Measurements from ENCODE around the gene ACAT1.
A peak's percentile ranks its signal among the peaks of the same experiment; 100 is the strongest.
"Not testable (repeated sequence)": the region's sequence is repeated elsewhere in the genome, so short reads cannot be mapped to it uniquely, and the experiment has no call there.

Gene ACAT1

GRCh38 chr11:108112057-108112456 is 9.3 kb upstream of the ACAT1 start:
- Histone ChIP-seq H3K4me1 (ENCODE audit: control insufficient read depth in 1 of 2, insufficient read depth in 2 of 2, low read length in 2 of 2) (no peaks in the 10 kb centered on the region), H4K91ac (ENCODE audit: low read depth, low read length) (no peak overlapping the region), H3K36me3 (ENCODE audit: control insufficient read depth in 1 of 2, insufficient read depth in 2 of 2, low read length in 2 of 2) (peaks cover 0 to 8% of the 10 kb centered on the region in 2 experiments), H2BK12ac (ENCODE audit: low read length) (no peak overlapping the region), H3K4ac (ENCODE audit: low read depth, low read length) (no peak overlapping the region), H2AFZ (ENCODE audit: insufficient read depth, low read length, poor library complexity) (no peak overlapping the region), H3K79me1 (ENCODE audit: low read length) (no peaks in the 10 kb centered on the region), H3K18ac (ENCODE audit: low read length) (no peak overlapping the region), H4K8ac (ENCODE audit: low read depth, low read length) (no peak overlapping the region), H3K9me3 (ENCODE audit: insufficient read depth, low read depth, low read length) (no peaks in the 10 kb centered on the region), H3K27ac (ENCODE audit: low read depth, low read length) (no peak overlapping the region), H3K27me3 (ENCODE audit: insufficient read depth, low read length) (no peaks in the 10 kb centered on the region), H3K23ac (ENCODE audit: low read length) (no peak overlapping the region), H3K79me2 (ENCODE audit: control insufficient read depth, insufficient read depth, low read length, poor library complexity) (no peaks in the 10 kb centered on the region), H3K4me3 (ENCODE audit: low read depth, low read length) (no peak overlapping the region), H4K12ac (ENCODE audit: low read depth, low read length) (no peak overlapping the region), H3K4me2 (ENCODE audit: low read length) (no peak overlapping the region), H2AK5ac (ENCODE audit: low read length) (no peak overlapping the region), H3K14ac (ENCODE audit: low read length) (no peak overlapping the region), H3K9ac (ENCODE audit: low read length) (no peak overlapping the region), H2BK120ac (ENCODE audit: insufficient read depth, low read length, poor library complexity) (no peak overlapping the region), H2BK5ac (ENCODE audit: low read depth, low read length, poor library complexity) (no peak overlapping the region)
- no CpG with 5 or more reads among the region's 2 CpGs for WGBS (ENCODE audit: extremely low coverage, insufficient coverage, insufficient read length)
- DNase-seq, result no peak

- no peaks in the 10 kb centered on the region for H3K27me3 ChIP-seq (ENCODE audit: insufficient read depth, low read length)
- H2AFZ ChIP-seq (ENCODE audit: insufficient read depth, low read length, poor library complexity), result no peak overlapping the region
- no peak overlapping the region for H3K23ac ChIP-seq (ENCODE audit: low read length)
- H3K36me3 ChIP-seq (ENCODE audit: control insufficient read depth in 1 of 2, insufficient read depth in 2 of 2, low read length in 2 of 2), result peaks cover 0 to 2% of the 10 kb centered on the region in 2 experiments
- H4K8ac ChIP-seq (ENCODE audit: low read depth, low read length), result no peak overlapping the region
- no peak overlapping the region for H3K4me3 ChIP-seq (ENCODE audit: low read depth, low read length)
- DNase-seq, result no peak
- no peak overlapping the region for H3K9ac ChIP-seq (ENCODE audit: low read length)
- no peak overlapping the region for H2BK120ac ChIP-seq (ENCODE audit: insufficient read depth, low read length, poor library complexity)
- H2BK5ac ChIP-seq (ENCODE audit: low read depth, low read length, poor library complexity), result no peak overlapping the region
- H4K91ac ChIP-seq (ENCODE audit: low read depth, low read length), result no peak overlapping the region
- H3K79me1 ChIP-seq (ENCODE audit: low read length), result no peaks in the 10 kb centered on the region
- H3K14ac ChIP-seq (ENCODE audit: low read length), result no peak overlapping the region
- no peak overlapping the region for H3K4ac ChIP-seq (ENCODE audit: low read depth, low read length)
- H3K27ac ChIP-seq (ENCODE audit: low read depth, low read length), result no peak overlapping the region
- H3K79me2 ChIP-seq (ENCODE audit: control insufficient read depth, insufficient read depth, low read length, poor library complexity), result no peaks in the 10 kb centered on the region
- no CpG with 5 or more reads among the region's 5 CpGs for WGBS (ENCODE audit: extremely low coverage, insufficient coverage, insufficient read length)
- no peak overlapping the region for H3K18ac ChIP-seq (ENCODE audit: low read length)
- no peaks in the 10 kb centered on the region for H3K4me1 ChIP-seq (ENCODE audit: control insufficient read depth in 1 of 2, insufficient read depth in 2 of 2, low read length in 2 of 2)
- no peak overlapping the region for H2BK12ac ChIP-seq (ENCODE audit: low read length)
- no peak overlapping the region for H2AK5ac ChIP-seq (ENCODE audit: low read length)
- no peak overlapping the region for H3K4me2 ChIP-seq (ENCODE audit: low read length)
- no peaks in the 10 kb centered on the region for H3K9me3 ChIP-seq (ENCODE audit: insufficient read depth, low read depth, low read length)
- H4K12ac ChIP-seq (ENCODE audit: low read depth, low read length), result no peak overlapping the region
Observed at GRCh38 chr11:108115500-108116140, 5.7 kb upstream of the ACAT1 start.

- no peak overlapping the region for H3K27ac ChIP-seq (ENCODE audit: low read depth, low read length)
Observed at GRCh38 chr11:108117746-108118371, 3.5 kb upstream of the ACAT1 start.

GRCh38 chr11:108120936-108121273 is 462 bp upstream of the ACAT1 start:
- not testable (repeated sequence) for H3K14ac ChIP-seq (ENCODE audit: low read length); H4K91ac ChIP-seq (ENCODE audit: low read depth, low read length); H2AFZ ChIP-seq (ENCODE audit: insufficient read depth, low read length, poor library complexity); H3K18ac ChIP-seq (ENCODE audit: low read length); H3K9ac ChIP-seq (ENCODE audit: low read length); H3K23ac ChIP-seq (ENCODE audit: low read length); H3K4me1 ChIP-seq (ENCODE audit: control insufficient read depth in 1 of 2, insufficient read depth in 2 of 2, low read length in 2 of 2); DNase-seq; H3K4ac ChIP-seq (ENCODE audit: low read depth, low read length); H2AK5ac ChIP-seq (ENCODE audit: low read length); H3K4me3 ChIP-seq (ENCODE audit: low read depth, low read length); H2BK5ac ChIP-seq (ENCODE audit: low read depth, low read length, poor library complexity); H3K27ac ChIP-seq (ENCODE audit: low read depth, low read length); H4K8ac ChIP-seq (ENCODE audit: low read depth, low read length); H3K27me3 ChIP-seq (ENCODE audit: insufficient read depth, low read length); H2BK120ac ChIP-seq (ENCODE audit: insufficient read depth, low read length, poor library complexity); H3K79me1 ChIP-seq (ENCODE audit: low read length); H3K79me2 ChIP-seq (ENCODE audit: control insufficient read depth, insufficient read depth, low read length, poor library complexity); H3K9me3 ChIP-seq (ENCODE audit: insufficient read depth, low read depth, low read length); H3K36me3 ChIP-seq (ENCODE audit: control insufficient read depth in 1 of 2, insufficient read depth in 2 of 2, low read length in 2 of 2); H2BK12ac ChIP-seq (ENCODE audit: low read length); H4K12ac ChIP-seq (ENCODE audit: low read depth, low read length)
- peak overlapping the region; percentile 96 for H3K4me2 ChIP-seq (ENCODE audit: low read length)
- WGBS (ENCODE audit: extremely low coverage, insufficient coverage, insufficient read length), result no CpG with 5 or more reads among the region's 7 CpGs

More at GRCh38 chr11:108117746-108118371, 3.5 kb upstream of the ACAT1 start:
- H3K79me2 ChIP-seq (ENCODE audit: control insufficient read depth, insufficient read depth, low read length, poor library complexity), result no peaks in the 10 kb centered on the region
- H2AFZ ChIP-seq (ENCODE audit: insufficient read depth, low read length, poor library complexity), result no peak overlapping the region
- no peak overlapping the region for H3K4me2 ChIP-seq (ENCODE audit: low read length)
- H3K18ac ChIP-seq (ENCODE audit: low read length), result no peak overlapping the region
- H3K23ac ChIP-seq (ENCODE audit: low read length), result no peak overlapping the region
- H4K8ac ChIP-seq (ENCODE audit: low read depth, low read length), result no peak overlapping the region
- H3K36me3 ChIP-seq (ENCODE audit: control insufficient read depth in 1 of 2, insufficient read depth in 2 of 2, low read length in 2 of 2), result peaks cover 0 to 2% of the 10 kb centered on the region in 2 experiments
- H3K27me3 ChIP-seq (ENCODE audit: insufficient read depth, low read length), result no peaks in the 10 kb centered on the region
- H3K4me1 ChIP-seq (ENCODE audit: control insufficient read depth in 1 of 2, insufficient read depth in 2 of 2, low read length in 2 of 2), result no peaks in the 10 kb centered on the region
- no peaks in the 10 kb centered on the region for H3K9me3 ChIP-seq (ENCODE audit: insufficient read depth, low read depth, low read length)
- H2BK12ac ChIP-seq (ENCODE audit: low read length), result no peak overlapping the region
- H2BK5ac ChIP-seq (ENCODE audit: low read depth, low read length, poor library complexity), result no peak overlapping the region
- no peak overlapping the region for H3K4me3 ChIP-seq (ENCODE audit: low read depth, low read length)
- no peak overlapping the region for H4K91ac ChIP-seq (ENCODE audit: low read depth, low read length)
- peaks cover 3% of the 10 kb centered on the region for H3K79me1 ChIP-seq (ENCODE audit: low read length)
- no peak overlapping the region for H2AK5ac ChIP-seq (ENCODE audit: low read length)
- no peak overlapping the region for H2BK120ac ChIP-seq (ENCODE audit: insufficient read depth, low read length, poor library complexity)
- H3K4ac ChIP-seq (ENCODE audit: low read depth, low read length), result no peak overlapping the region
- H4K12ac ChIP-seq (ENCODE audit: low read depth, low read length), result no peak overlapping the region
- no peak overlapping the region for H3K9ac ChIP-seq (ENCODE audit: low read length)
- H3K14ac ChIP-seq (ENCODE audit: low read length), result no peak overlapping the region
- DNase-seq, result peak in 1 of 2 donors; percentile 59
